HCT116 (cell line): ENCODE data around the gene TMEM52. TPM values are rescaled to one million over a fixed set of nuclear protein-coding genes. Genes with fewer than 3 reads are reported as not detected.

Source experiments
- ATAC-seq: fragments of 200-7000 bp; cut with Tn5 transposase; 2 replicates; pipeline ENCODE4 v1.9.1; 2020; ENCODE audit warnings: mild to moderate bottlenecking, moderate library complexity
- BruUV-seq: library from RNA; stranded (reverse); fragments of 400-500 nt; replicated peaks from 2 replicates; lab custom pipeline; 2021; lab: Mats Ljungman, UMichigan
- CTCF ChIA-PET: fragments of 300-600 bp; sonication (Branson Sonifier 250); formaldehyde crosslinking; loops from one replicate; lab custom pipeline; 2021; ENCODE audit warnings: antibody characterized with exemption; lab: Charles Lee
- POLR2A ChIA-PET: fragments of 300-600, 350-600 bp; sonication (Branson Sonifier 250); formaldehyde crosslinking; loops from one replicate; lab custom pipeline; 2021; ENCODE audit warnings: antibody characterized with exemption; lab: Charles Lee
- RAD21 ChIA-PET, 2 experiments: fragments of 300-600 bp; sonication (Branson Sonifier 250); formaldehyde crosslinking; loops; one replicate each; lab custom pipeline; 2023; ENCODE audit warnings: low total read pairs in 2 of 2; ENCODE audit not compliant: uncharacterized antibody in 2 of 2, unreplicated experiment in 2 of 2, low non-redundant PET in 1 of 2; lab: Charles Lee
- DNase-seq: peaks from one replicate; pipeline ENCODE4 v3.0.0-alpha.2; 2010; ENCODE audit warnings: low read depth, low spot score
- H2AFZ ChIP-seq: fragments of 200-600 bp; shearing (Covaris generic), sonication (generic); 2 replicates; pipeline ENCODE4 v1.6.1; 2017; ENCODE audit warnings: low read depth, mixed run types, mixed read lengths, antibody characterized with exemption, low read length; ENCODE audit not compliant: poor library complexity, severe bottlenecking
- H3K27ac ChIP-seq: 2 replicates; pipeline ENCODE4 v1.5.1; 2012; ENCODE audit warnings: low read depth, low read length
- H3K27me3 ChIP-seq: fragments of 200-600 bp; sonication (generic); 2 replicates; pipeline ENCODE4 v1.6.1; 2016; ENCODE audit warnings: mixed run types, low read length, mixed read lengths; ENCODE audit not compliant: insufficient read depth
- H3K36me3 ChIP-seq, 2 experiments: fragments of 200-500 bp in 1 of 2; fragments of 200-600 bp in 1 of 2; sonication (Bioruptor generic) in 1 of 2; sonication (generic) in 1 of 2; 2 replicates each; pipeline versions ENCODE4 v1.5.1 to v1.6.1; 2014 to 2016; ENCODE audit warnings: low read length in 2 of 2, inconsistent platforms in 1 of 2, mixed read lengths in 1 of 2, mixed run types in 1 of 2; ENCODE audit not compliant: insufficient read depth in 2 of 2, control insufficient read depth in 1 of 2
- H3K4me1 ChIP-seq, 2 experiments: fragments of 200-600 bp in 1 of 2; sonication (generic) in 1 of 2; 2 replicates each; pipeline versions ENCODE4 v1.5.1 to v1.6.1; 2012 to 2017; ENCODE audit warnings: low read length in 2 of 2, inconsistent platforms in 1 of 2, mild to moderate bottlenecking in 1 of 2, mixed read lengths in 1 of 2, mixed run types in 1 of 2, moderate library complexity in 1 of 2; ENCODE audit not compliant: insufficient read depth in 2 of 2, control insufficient read depth in 1 of 2
- H3K4me2 ChIP-seq: fragments of 200-600 bp; sonication (generic); 2 replicates; pipeline ENCODE4 v1.6.1; 2017; ENCODE audit warnings: mixed run types, low read length, mixed read lengths
- H3K4me3 ChIP-seq, 2 experiments: fragments of 200-600 bp in 1 of 2; sonication (generic) in 1 of 2; replicated peaks in 1 of 2; 2 replicates each; pipeline ENCODE4 v1.5.1; 2011 to 2016; ENCODE audit warnings: low read length in 2 of 2, control low read depth in 1 of 2, low read depth in 1 of 2, mild to moderate bottlenecking in 1 of 2, mixed read lengths in 1 of 2, mixed run types in 1 of 2
- H3K79me2 ChIP-seq: fragments of 200-600 bp; sonication (generic); 2 replicates; pipeline ENCODE4 v1.6.1; 2017; ENCODE audit warnings: mild to moderate bottlenecking, mixed run types, low read length, moderate library complexity, mixed read lengths; ENCODE audit not compliant: insufficient read depth
- H3K9ac ChIP-seq: fragments of 200-600 bp; sonication (generic); 2 replicates; pipeline ENCODE4 v1.6.1; 2016; ENCODE audit warnings: low read length, mixed read lengths
- H3K9me2 ChIP-seq: fragments of 200-600 bp; sonication (generic), shearing (Covaris generic); 2 replicates; pipeline ENCODE4 v1.6.1; 2017; ENCODE audit warnings: mixed run types, mild to moderate bottlenecking, moderate library complexity; ENCODE audit not compliant: insufficient read depth
- H3K9me3 ChIP-seq, 2 experiments: fragments of 200-500 bp in 1 of 2; fragments of 200-600 bp in 1 of 2; sonication (Bioruptor generic) in 1 of 2; sonication (generic) in 1 of 2; 2 replicates each; pipeline ENCODE4 v1.6.1; 2014 to 2017; ENCODE audit warnings: low read length in 2 of 2, mixed read lengths in 2 of 2, inconsistent platforms in 1 of 2, low read depth in 1 of 2, mild to moderate bottlenecking in 1 of 2, mixed run types in 1 of 2, moderate library complexity in 1 of 2; ENCODE audit not compliant: control insufficient read depth in 1 of 2, insufficient read depth in 1 of 2
- H4K20me1 ChIP-seq: fragments of 200-600 bp; sonication (generic), shearing (Covaris generic); 2 replicates; pipeline ENCODE4 v1.6.1; 2017; ENCODE audit warnings: mixed run types, mild to moderate bottlenecking, moderate library complexity; ENCODE audit not compliant: insufficient read depth
- ATF3 ChIP-seq: IDR thresholded peaks from 2 replicates; pipeline ENCODE4 v1.6.1; 2012
- CEBPB ChIP-seq: IDR thresholded peaks from 2 replicates; pipeline ENCODE4 v1.6.1; 2012; ENCODE audit warnings: low read depth
- EZH2phosphoT487 ChIP-seq: fragments of 200-600 bp; IDR thresholded peaks from 2 replicates; pipeline ENCODE4 v1.6.1; 2018; ENCODE audit warnings: antibody characterized with exemption, borderline replicate concordance
- FOSL1 ChIP-seq: IDR thresholded peaks from 2 replicates; pipeline ENCODE4 v1.6.1; 2012; ENCODE audit warnings: low read depth
- JUND ChIP-seq: IDR thresholded peaks from 2 replicates; pipeline ENCODE4 v1.6.1; 2012
- POLR2A ChIP-seq: IDR thresholded peaks from 2 replicates; pipeline ENCODE4 v1.7.0; 2011; ENCODE audit warnings: borderline replicate concordance; ENCODE audit not compliant: insufficient read depth, insufficient read length; ENCODE audit errors: extremely low read depth
- RAD21 ChIP-seq: IDR thresholded peaks from 2 replicates; pipeline ENCODE4 v1.6.1; 2012; ENCODE audit warnings: low read depth, mild to moderate bottlenecking
- SP1 ChIP-seq: IDR thresholded peaks from 2 replicates; pipeline ENCODE4 v1.6.1; 2012; ENCODE audit warnings: low read depth
- SRF ChIP-seq: IDR thresholded peaks from 2 replicates; pipeline ENCODE4 v1.6.1; 2012; ENCODE audit warnings: low read depth
- ZBTB33 ChIP-seq: IDR thresholded peaks from 2 replicates; pipeline ENCODE4 v1.6.1; 2011; ENCODE audit warnings: mild to moderate bottlenecking, low read length, moderate library complexity; ENCODE audit not compliant: insufficient replicate concordance; ENCODE audit errors: extremely low read depth
- ZFX ChIP-seq: fragments of 450-650 bp; IDR thresholded peaks from 2 replicates; pipeline ENCODE4 v1.6.1; 2017
- intact Hi-C: fragments of 100-400 bp; cut with micrococcal nuclease; formaldehyde crosslinking; loops from 2 replicates; pipeline ENCODE4 v1.10.0; 2022
- total RNA-seq: library from RNA; stranded (reverse); gene quantifications from one replicate; pipeline ENCODE4 v1.2.1, GENCODE V29; 2021; ENCODE audit not compliant: unreplicated experiment
- TF ChIP-seq, protein P1 (sequence below): IDR thresholded peaks from 2 replicates; pipeline ENCODE4 v1.6.1; 2012; ENCODE audit warnings: low read depth

The TMEM52 gene
- total RNA-seq, 1 experiment from 2014 or later: 27.5 TPM

- TF ChIP-seq, protein P1, sequence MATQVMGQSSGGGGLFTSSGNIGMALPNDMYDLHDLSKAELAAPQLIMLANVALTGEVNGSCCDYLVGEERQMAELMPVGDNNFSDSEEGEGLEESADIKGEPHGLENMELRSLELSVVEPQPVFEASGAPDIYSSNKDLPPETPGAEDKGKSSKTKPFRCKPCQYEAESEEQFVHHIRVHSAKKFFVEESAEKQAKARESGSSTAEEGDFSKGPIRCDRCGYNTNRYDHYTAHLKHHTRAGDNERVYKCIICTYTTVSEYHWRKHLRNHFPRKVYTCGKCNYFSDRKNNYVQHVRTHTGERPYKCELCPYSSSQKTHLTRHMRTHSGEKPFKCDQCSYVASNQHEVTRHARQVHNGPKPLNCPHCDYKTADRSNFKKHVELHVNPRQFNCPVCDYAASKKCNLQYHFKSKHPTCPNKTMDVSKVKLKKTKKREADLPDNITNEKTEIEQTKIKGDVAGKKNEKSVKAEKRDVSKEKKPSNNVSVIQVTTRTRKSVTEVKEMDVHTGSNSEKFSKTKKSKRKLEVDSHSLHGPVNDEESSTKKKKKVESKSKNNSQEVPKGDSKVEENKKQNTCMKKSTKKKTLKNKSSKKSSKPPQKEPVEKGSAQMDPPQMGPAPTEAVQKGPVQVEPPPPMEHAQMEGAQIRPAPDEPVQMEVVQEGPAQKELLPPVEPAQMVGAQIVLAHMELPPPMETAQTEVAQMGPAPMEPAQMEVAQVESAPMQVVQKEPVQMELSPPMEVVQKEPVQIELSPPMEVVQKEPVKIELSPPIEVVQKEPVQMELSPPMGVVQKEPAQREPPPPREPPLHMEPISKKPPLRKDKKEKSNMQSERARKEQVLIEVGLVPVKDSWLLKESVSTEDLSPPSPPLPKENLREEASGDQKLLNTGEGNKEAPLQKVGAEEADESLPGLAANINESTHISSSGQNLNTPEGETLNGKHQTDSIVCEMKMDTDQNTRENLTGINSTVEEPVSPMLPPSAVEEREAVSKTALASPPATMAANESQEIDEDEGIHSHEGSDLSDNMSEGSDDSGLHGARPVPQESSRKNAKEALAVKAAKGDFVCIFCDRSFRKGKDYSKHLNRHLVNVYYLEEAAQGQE: no peak
- TF ChIP-seq ZFX (no peak), SRF (no peak), ATF3 (no peak)
These were observed 40.4 kb upstream of the TMEM52 start (continued) for GRCh38 chr1:1959459-1959839.

- intact Hi-C loops: no loop called here
- no peak for DNase-seq
- BruUV-seq: no TSS peak
- H3K4me1 ChIP-seq: peaks cover 5 to 22% of the 10 kb centered on the region in 2 experiments; a peak in 3 of 4 replicates
- no peaks in the 10 kb centered on the region for H3K36me3 ChIP-seq
- H2AFZ ChIP-seq: no peak overlapping the region
- H3K79me2 ChIP-seq: no peaks in the 10 kb centered on the region
- H3K4me2 ChIP-seq: no peak overlapping the region
- RAD21 ChIA-PET: no interaction called here
- CTCF ChIA-PET: interaction anchor here (6.7 kb wide), 1 partner anchor 87 kb away, joined by 70 read pairs; no protein-coding TSS in a partner anchor
- no peak overlapping the region for H3K27ac ChIP-seq
- no peaks in the 10 kb centered on the region for H3K9me2 ChIP-seq
- no peak for ATAC-seq
- no peaks in the 10 kb centered on the region for H3K27me3 ChIP-seq
- H3K9ac ChIP-seq: no peak overlapping the region
- H3K9me3 ChIP-seq: no peaks in the 10 kb centered on the region
- POLR2A ChIA-PET: no interaction called here
- H3K4me3 ChIP-seq: no peak overlapping the region
- no peaks in the 10 kb centered on the region for H4K20me1 ChIP-seq
- TF ChIP-seq POLR2A (no peak), JUND (no peak), ZBTB33 (no peak), CEBPB (no peak), ZFX (no peak), FOSL1 (no peak), SP1 (no peak), ATF3 (no peak), RAD21 (no peak), SRF (no peak), EZH2phosphoT487 (no peak)
- TF ChIP-seq, protein P1: no peak
These were observed 39.0 kb upstream of the TMEM52 start for GRCh38 chr1:1958071-1958541.
